Activated CD8-positive, alpha-beta memory T cell treated with anti-CD3 and anti-CD28 coated beads, Interleukin-2, amount 50 U/mL, for 4 hours (primary cell): ENCODE measurements around the gene FASTKD2.

Experiments used
- DNase-seq: peaks from one replicate; pipeline ENCODE4 v3.0.0-alpha.2; 2020

The FASTKD2 gene

DNA sequence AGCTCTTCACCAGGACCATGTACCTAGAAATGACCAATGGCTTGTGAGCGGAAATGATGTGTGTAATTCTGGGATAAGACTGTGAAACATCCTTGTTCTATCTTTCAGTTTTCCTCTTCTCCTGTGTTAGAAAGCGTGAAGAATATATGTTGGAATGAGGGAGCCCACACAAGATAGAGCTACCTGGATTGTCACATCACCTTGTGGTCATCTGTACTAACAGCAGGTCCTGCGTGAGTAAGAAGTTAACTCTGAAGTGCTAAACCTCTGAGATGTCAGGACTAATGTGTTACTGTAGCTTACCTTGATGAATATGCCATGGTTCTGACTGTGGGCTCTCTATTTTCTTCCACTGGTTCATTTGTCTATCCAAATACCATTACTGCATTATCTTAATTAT, 75.6 kb downstream of the FASTKD2 start:
- DNase-seq, result no peak
